Bronchial smooth muscle cell (primary cell): Measurements from ENCODE around the gene YIPF1. TPM values are rescaled to one million over a fixed set of nuclear protein-coding genes. Genes with fewer than 3 reads are reported as not detected.

Experiments
- total RNA-seq: library from RNA; depleted of rRNA; stranded (reverse); fragments of >200 nt; gene quantifications from 2 replicates; pipeline ENCODE4 v1.2.1, GENCODE V29; 2014

Gene YIPF1
- 17.0 and 18.5 TPM in 2 replicates for total RNA-seq

GRCh38 chr1:53889304-53890298 is at the start of gene YIPF1:
TSS of gene YIPF1 (minus strand) at chr1:53889797. CDS start at chr1:53888937, 860 bp downstream.

GRCh38 chr1:53893999-53894636 is 4.5 kb upstream of the YIPF1 start, which contains the start of gene DIO1:
TSS of gene DIO1 (plus strand) at chr1:53894187. CDS start at chr1:53894211, 24 bp downstream.

GRCh38 chr1:53837924-53838653 is 51.5 kb downstream of the YIPF1 start, which contains the start of gene NDC1:
TSS of gene NDC1 (minus strand) at chr1:53838296. CDS start at chr1:53838261, 35 bp downstream.

Other genes starting within 250 kb of the YIPF1 start
- 0.47 and 0.77 TPM in 2 replicates for gene GLIS1, start 150.6 kb downstream of the YIPF1 start, total RNA-seq
- gene NDC1, start 51.5 kb downstream of the YIPF1 start, total RNA-seq, result 4.8 and 6.0 TPM in 2 replicates
- gene DIO1, start 4.4 kb upstream of the YIPF1 start, total RNA-seq, result not detected in 2 replicates
- gene IFT25, start 55.9 kb upstream of the YIPF1 start, total RNA-seq, result 12.5 and 24.7 TPM in 2 replicates
- gene LRRC42, start 56.6 kb upstream of the YIPF1 start, total RNA-seq, result 18.5 and 20.3 TPM in 2 replicates
- not detected in 2 replicates for gene LDLRAD1, start 128.4 kb upstream of the YIPF1 start, total RNA-seq
- gene TMEM59, start 163.4 kb upstream of the YIPF1 start, total RNA-seq, result 356 and 527 TPM in 2 replicates
- gene TCEANC2, start 163.8 kb upstream of the YIPF1 start, total RNA-seq, result 4.4 and 5.2 TPM in 2 replicates